ENCODE results near the gene SCUBE1.

GRCh38 chr22:43152357-43153071 is 190.7 kb downstream of the SCUBE1 start:
- peak; percentile 37 to 41 for TF ChIP-seq POLR2AphosphoS5 (IDR thresholded peaks at IDR 0.05)
- no peak for TF ChIP-seq CTCF (IDR thresholded peaks at IDR 0.05)
- no peak for TF ChIP-seq POLR2A (IDR thresholded peaks at IDR 0.05; ENCODE audit: low read depth)
